HG03575 (cell line): ENCODE measurements around the gene VPS9D1.

Experiments
- ATAC-seq: cut with Tn5 transposase; IDR thresholded peaks from one replicate; pipeline ENCODE4 v1.9.1; 2021; ENCODE audit not compliant: unreplicated experiment, insufficient number of reproducible peaks, low FRiP score; ENCODE audit errors: extremely low read depth

VPS9D1 gene

GRCh38 chr16:89720813-89721545, at the start of gene VPS9D1, which contains the start of gene ZNF276:
TSS of gene VPS9D1 (minus strand) at chr16:89720898. CDS start at chr16:89720861, 37 bp downstream.
TSS of gene ZNF276 (plus strand) at chr16:89721537. CDS start at chr16:89721641, 104 bp downstream.
- no peak for ATAC-seq

GRCh38 chr16:89770367-89770766, 49.7 kb upstream of the VPS9D1 start:
- no peak for ATAC-seq

- ATAC-seq = no peak
Observed at GRCh38 chr16:89765292-89765830, 44.7 kb upstream of the VPS9D1 start.

GRCh38 chr16:89764711-89765201, 44.1 kb upstream of the VPS9D1 start:
- peak; percentile 40 for ATAC-seq

GRCh38 chr16:89761304-89761922, 40.7 kb upstream of the VPS9D1 start:
- ATAC-seq = no peak

- ATAC-seq = no peak
Observed at GRCh38 chr16:89759746-89760340, 39.1 kb upstream of the VPS9D1 start.

GRCh38 chr16:89749637-89750036, 28.9 kb upstream of the VPS9D1 start:
- ATAC-seq = no peak

- ATAC-seq = no peak
Observed at GRCh38 chr16:89748921-89749320, 28.2 kb upstream of the VPS9D1 start.

- ATAC-seq = no peak
Observed at GRCh38 chr16:89748076-89748475, 27.4 kb upstream of the VPS9D1 start.

GRCh38 chr16:89746043-89746442, 25.3 kb upstream of the VPS9D1 start:
- ATAC-seq = no peak

GRCh38 chr16:89744813-89745212, 24.1 kb upstream of the VPS9D1 start:
- ATAC-seq = no peak

- no peak for ATAC-seq
Observed at GRCh38 chr16:89742948-89743347, 22.2 kb upstream of the VPS9D1 start.

- no peak for ATAC-seq
Observed at GRCh38 chr16:89741342-89742014, 20.8 kb upstream of the VPS9D1 start.

- no peak for ATAC-seq
Observed at GRCh38 chr16:89739383-89739782, 18.7 kb upstream of the VPS9D1 start.

GRCh38 chr16:89738538-89739317, 18.0 kb upstream of the VPS9D1 start:
- ATAC-seq = no peak

- ATAC-seq = no peak
Observed at GRCh38 chr16:89738072-89738377, 17.3 kb upstream of the VPS9D1 start.

GRCh38 chr16:89737341-89738071, 16.8 kb upstream of the VPS9D1 start:
- no peak for ATAC-seq

GRCh38 chr16:89736554-89736953, 15.9 kb upstream of the VPS9D1 start:
- ATAC-seq = no peak
